Measurements from ENCODE around the gene TMEM184C. TPM values are rescaled to one million over a fixed set of nuclear protein-coding genes. Genes with fewer than 3 reads are reported as not detected.
A peak's percentile ranks its signal among the peaks of the same experiment; 100 is the strongest.

Gene TMEM184C
- total and polyA plus RNA-seq, 3 donors from 2014 or later: 22.7 to 33.9 (median 33.4) TPM

- peak overlapping the region in 1 of 2 donors; percentile 57 for H3K27ac ChIP-seq
- H3K27me3 ChIP-seq: no peaks in the 10 kb centered on the region
- no peak overlapping the region for H3K4me3 ChIP-seq
- no peaks in the 10 kb centered on the region for H3K9me3 ChIP-seq
- TF ChIP-seq, protein P1, sequence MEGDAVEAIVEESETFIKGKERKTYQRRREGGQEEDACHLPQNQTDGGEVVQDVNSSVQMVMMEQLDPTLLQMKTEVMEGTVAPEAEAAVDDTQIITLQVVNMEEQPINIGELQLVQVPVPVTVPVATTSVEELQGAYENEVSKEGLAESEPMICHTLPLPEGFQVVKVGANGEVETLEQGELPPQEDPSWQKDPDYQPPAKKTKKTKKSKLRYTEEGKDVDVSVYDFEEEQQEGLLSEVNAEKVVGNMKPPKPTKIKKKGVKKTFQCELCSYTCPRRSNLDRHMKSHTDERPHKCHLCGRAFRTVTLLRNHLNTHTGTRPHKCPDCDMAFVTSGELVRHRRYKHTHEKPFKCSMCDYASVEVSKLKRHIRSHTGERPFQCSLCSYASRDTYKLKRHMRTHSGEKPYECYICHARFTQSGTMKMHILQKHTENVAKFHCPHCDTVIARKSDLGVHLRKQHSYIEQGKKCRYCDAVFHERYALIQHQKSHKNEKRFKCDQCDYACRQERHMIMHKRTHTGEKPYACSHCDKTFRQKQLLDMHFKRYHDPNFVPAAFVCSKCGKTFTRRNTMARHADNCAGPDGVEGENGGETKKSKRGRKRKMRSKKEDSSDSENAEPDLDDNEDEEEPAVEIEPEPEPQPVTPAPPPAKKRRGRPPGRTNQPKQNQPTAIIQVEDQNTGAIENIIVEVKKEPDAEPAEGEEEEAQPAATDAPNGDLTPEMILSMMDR (IDR thresholded peaks at IDR 0.05): no peak
- TF ChIP-seq POLR2A (IDR thresholded peaks at IDR 0.05): no peak
- 37 to 46% methylated on average over 1 of the region's 1 CpG for WGBS, 2 donors
- no peaks in the 10 kb centered on the region for H3K4me1 ChIP-seq
- no peak for DNase-seq
- no peaks in the 10 kb centered on the region for H3K36me3 ChIP-seq (ENCODE audit: low read depth, missing control alignments)
- intact Hi-C loops (cut with DNase I; ENCODE audit: low total_unique reads): no loop called here
These were observed 27.6 kb upstream of the TMEM184C start for GRCh38 chr4:147589586-147589985.

DNA sequence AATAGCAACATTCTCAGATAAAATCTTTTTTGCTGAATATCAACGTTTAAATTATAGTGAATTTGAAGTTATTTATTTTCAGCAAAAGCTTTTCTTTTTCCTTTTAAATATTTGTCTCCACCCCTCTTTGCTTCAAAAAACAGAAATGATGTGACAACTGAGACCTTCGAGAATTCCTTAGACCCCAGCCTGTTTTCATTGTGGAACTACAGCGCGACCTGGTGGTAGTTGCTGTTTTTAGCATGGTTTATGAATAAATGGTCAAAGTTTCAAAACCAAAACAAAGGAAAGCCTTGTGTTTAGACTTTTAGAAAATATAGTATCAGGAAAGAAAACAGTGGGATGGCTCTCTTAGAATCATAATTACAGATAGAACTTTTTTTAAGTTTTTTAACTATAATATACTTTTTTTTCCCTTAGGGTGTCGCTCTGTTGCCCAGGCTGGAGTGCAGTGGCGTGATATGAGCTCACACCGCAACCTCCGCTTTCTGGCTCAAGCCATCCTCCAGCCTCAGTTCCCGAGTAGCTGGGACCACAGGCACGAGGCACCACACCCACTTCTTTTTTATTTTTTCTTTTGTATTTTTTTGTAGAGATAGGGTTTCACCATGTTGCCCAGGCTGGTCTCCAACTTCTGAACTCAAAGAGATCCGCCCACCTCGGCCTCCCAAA, 26.8 kb upstream of the TMEM184C start:
- Histone ChIP-seq H3K4me3 (peak overlapping the region; percentile 3), H3K9me3 (no peaks in the 10 kb centered on the region), H3K27ac (peak overlapping the region in 1 of 2 donors; percentile 57), H3K4me1 (no peaks in the 10 kb centered on the region), H3K27me3 (no peaks in the 10 kb centered on the region), H3K36me3 (ENCODE audit: low read depth, missing control alignments) (no peaks in the 10 kb centered on the region)
- intact Hi-C loops (cut with DNase I; ENCODE audit: low total_unique reads): no loop called here
- no peak for TF ChIP-seq POLR2A (IDR thresholded peaks at IDR 0.05)
- TF ChIP-seq, protein P1 (IDR thresholded peaks at IDR 0.05): peak; percentile 64 to 88 (median 84)
- peak; percentile 87 for DNase-seq
- WGBS, 2 donors: 24 to 41% methylated on average over 12 of the region's 12 CpGs

- TF ChIP-seq, protein P1 (IDR thresholded peaks at IDR 0.05): no peak
- no peak for TF ChIP-seq POLR2A (IDR thresholded peaks at IDR 0.05)
- Histone ChIP-seq H3K36me3 (ENCODE audit: low read depth, missing control alignments) (no peaks in the 10 kb centered on the region), H3K9me3 (no peaks in the 10 kb centered on the region), H3K27ac (no peak overlapping the region), H3K27me3 (no peaks in the 10 kb centered on the region), H3K4me3 (no peak overlapping the region), H3K4me1 (no peaks in the 10 kb centered on the region)
- intact Hi-C loops (cut with DNase I; ENCODE audit: low total_unique reads): no loop called here
- DNase-seq: no peak
These were observed 26.1 kb upstream of the TMEM184C start for GRCh38 chr4:147591106-147591505.

DNA sequence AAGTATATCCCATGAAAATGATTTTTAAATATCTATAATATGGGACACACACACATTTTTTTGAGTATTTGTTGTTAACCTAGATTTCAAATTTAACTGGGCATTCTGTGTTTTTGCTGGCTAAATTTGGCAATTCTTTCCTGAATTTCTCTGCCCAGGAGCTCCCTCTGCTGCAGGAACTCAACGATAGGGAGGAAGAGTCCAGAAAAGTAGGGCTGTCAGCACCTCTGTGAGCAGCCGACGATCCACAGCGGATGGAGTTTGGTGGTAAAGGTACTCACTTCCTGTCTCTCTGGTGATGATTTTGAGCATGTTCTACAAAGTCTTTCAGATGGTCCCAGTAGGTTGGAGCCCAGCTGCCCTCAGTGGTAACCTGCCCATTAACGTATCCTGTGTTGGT, 23.1 kb upstream of the TMEM184C start:
- H3K4me3 ChIP-seq: no peak overlapping the region
- no peak for TF ChIP-seq POLR2A (IDR thresholded peaks at IDR 0.05)
- TF ChIP-seq, protein P1 (IDR thresholded peaks at IDR 0.05): no peak
- H3K4me1 ChIP-seq: peaks cover 8% of the 10 kb centered on the region
- intact Hi-C loops (cut with DNase I; ENCODE audit: low total_unique reads): no loop called here
- WGBS, 2 donors: 65% methylated on average over 5 of the region's 5 CpGs
- H3K9me3 ChIP-seq: no peaks in the 10 kb centered on the region
- H3K27ac ChIP-seq: no peak overlapping the region
- H3K27me3 ChIP-seq: no peaks in the 10 kb centered on the region
- H3K36me3 ChIP-seq (ENCODE audit: low read depth, missing control alignments): no peaks in the 10 kb centered on the region
- DNase-seq: no peak

DNA sequence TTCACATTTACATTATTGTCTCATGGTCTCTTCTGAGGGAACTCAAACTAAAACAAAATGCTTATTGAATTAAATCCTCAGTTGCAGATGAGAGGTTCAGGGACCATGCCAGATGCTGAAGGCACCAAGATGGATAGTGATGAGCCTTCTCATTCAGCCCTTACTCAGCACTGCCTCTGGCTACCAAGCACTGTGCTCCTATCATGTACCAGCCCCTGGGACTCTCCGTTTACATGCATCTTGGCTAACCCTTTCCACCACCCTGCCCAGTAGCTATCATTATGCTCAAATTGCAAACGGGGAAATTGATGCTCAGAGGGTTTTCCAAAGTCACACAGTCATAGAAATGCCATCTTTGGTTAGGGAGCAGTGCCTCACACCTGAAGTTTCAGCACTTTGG, 22.6 kb upstream of the TMEM184C start:
- 77 to 82% methylated on average over 2 of the region's 2 CpGs for WGBS, 2 donors
- intact Hi-C loops (cut with DNase I; ENCODE audit: low total_unique reads): no loop called here
- no peak for TF ChIP-seq POLR2A (IDR thresholded peaks at IDR 0.05)
- TF ChIP-seq, protein P1 (IDR thresholded peaks at IDR 0.05): no peak
- no peaks in the 10 kb centered on the region for H3K27me3 ChIP-seq
- no peaks in the 10 kb centered on the region for H3K36me3 ChIP-seq (ENCODE audit: low read depth, missing control alignments)
- H3K4me3 ChIP-seq: no peak overlapping the region
- peaks cover 8% of the 10 kb centered on the region for H3K4me1 ChIP-seq
- H3K9me3 ChIP-seq: no peaks in the 10 kb centered on the region
- DNase-seq: no peak
- no peak overlapping the region for H3K27ac ChIP-seq
